IMR-90 (cell line): ENCODE results near the gene RPS8. TPM values are rescaled to one million over a fixed set of nuclear protein-coding genes. Genes with fewer than 3 reads are reported as not detected.
"Not testable (repeated sequence)": the region's sequence is repeated elsewhere in the genome, so short reads cannot be mapped to it uniquely, and the experiment has no call there.

ENCODE experiments used
- ATAC-seq: fragments of 200-7000 bp; cut with Tn5 transposase; 2 replicates; pipeline ENCODE4 v1.9.1; 2020; ENCODE audit warnings: low read depth, mild to moderate bottlenecking, moderate library complexity
- BruUV-seq: library from RNA; stranded (reverse); fragments of 400-500 nt; replicated peaks from 2 replicates; lab custom pipeline; 2021; lab: Mats Ljungman, UMichigan
- CTCF ChIA-PET: fragments of 300-600 bp; formaldehyde crosslinking; extraction: SDS; loops from one replicate; lab custom pipeline; 2021; ENCODE audit warnings: antibody characterized with exemption; lab: Yijun Ruan, JAX
- POLR2A ChIA-PET: fragments of 300-600 bp; sonication (Branson Sonifier 250); formaldehyde crosslinking; loops from one replicate; lab custom pipeline; 2022; ENCODE audit warnings: antibody characterized with exemption; ENCODE audit not compliant: unreplicated experiment; lab: Charles Lee
- DNase-seq: peaks from one replicate; pipeline ENCODE4 v3.0.0; 2013
- H2AFZ ChIP-seq: replicated peaks from 2 replicates; pipeline ENCODE3; 2013; ENCODE audit warnings: low read length, mild to moderate bottlenecking; ENCODE audit not compliant: poor library complexity
- H2AK5ac ChIP-seq: 2 replicates; pipeline ENCODE4 v1.6.1; 2013; ENCODE audit warnings: low read depth, low read length, inconsistent platforms
- H2AK9ac ChIP-seq: replicated peaks from 2 replicates; pipeline ENCODE3; 2013; ENCODE audit warnings: mild to moderate bottlenecking, low read depth, low read length, moderate library complexity; ENCODE audit not compliant: poor library complexity
- H2BK120ac ChIP-seq: 2 replicates; pipeline ENCODE4 v1.6.1; 2013; ENCODE audit warnings: low read depth, low read length, inconsistent platforms
- H2BK15ac ChIP-seq: 3 replicates; pipeline ENCODE4 v1.6.1; 2013; ENCODE audit warnings: low read depth, low read length, inconsistent platforms
- H2BK20ac ChIP-seq: 2 replicates; pipeline ENCODE4 v1.6.1; 2013; ENCODE audit warnings: low read depth, mild to moderate bottlenecking, inconsistent platforms, low read length, moderate library complexity
- H2BK5ac ChIP-seq: 2 replicates; pipeline ENCODE4 v1.6.1; 2013; ENCODE audit warnings: mild to moderate bottlenecking, low read depth, low read length, inconsistent platforms; ENCODE audit not compliant: poor library complexity, severe bottlenecking
- H3K14ac ChIP-seq: replicated peaks from 2 replicates; pipeline ENCODE4 v1.6.1; 2013; ENCODE audit warnings: low read depth, low read length, inconsistent platforms
- H3K18ac ChIP-seq: 2 replicates; pipeline ENCODE4 v1.6.1; 2013; ENCODE audit warnings: low read depth, low read length, control low read depth
- H3K23ac ChIP-seq: 2 replicates; pipeline ENCODE4 v1.6.1; 2013; ENCODE audit warnings: low read depth, low read length, inconsistent platforms
- H3K27ac ChIP-seq: 2 replicates; pipeline ENCODE4 v1.5.1; 2013; ENCODE audit warnings: mild to moderate bottlenecking, control low read depth, low read length; ENCODE audit not compliant: insufficient read depth
- H3K27me3 ChIP-seq: 2 replicates; pipeline ENCODE4 v1.6.1; 2013; ENCODE audit warnings: low read length; ENCODE audit not compliant: control insufficient read depth, insufficient read depth
- H3K36me3 ChIP-seq: 2 replicates; pipeline ENCODE4 v1.6.1; 2013; ENCODE audit warnings: low read length, mixed read lengths; ENCODE audit not compliant: control insufficient read depth, insufficient read depth
- H3K4ac ChIP-seq: 2 replicates; pipeline ENCODE4 v1.6.1; 2013; ENCODE audit warnings: low read depth, low read length, inconsistent platforms
- H3K4me1 ChIP-seq: 2 replicates; pipeline ENCODE4 v1.6.1; 2013; ENCODE audit warnings: low read length, mixed read lengths; ENCODE audit not compliant: control insufficient read depth, insufficient read depth
- H3K4me2 ChIP-seq: 2 replicates; pipeline ENCODE4 v1.6.1; 2013; ENCODE audit warnings: low read depth, mild to moderate bottlenecking, control low read depth, low read length, moderate library complexity
- H3K4me3 ChIP-seq: 2 replicates; pipeline ENCODE4 v1.5.1; 2013; ENCODE audit warnings: low read depth, mild to moderate bottlenecking, control low read depth, low read length, moderate library complexity; ENCODE audit not compliant: insufficient read depth
- H3K56ac ChIP-seq: 2 replicates; pipeline ENCODE4 v1.6.1; 2013; ENCODE audit warnings: low read length, inconsistent platforms; ENCODE audit not compliant: insufficient read depth; ENCODE audit errors: extremely low read depth
- H3K79me1 ChIP-seq, 2 experiments: 2 replicates each; pipeline ENCODE4 v1.6.1; 2013; ENCODE audit warnings: low read length in 2 of 2, inconsistent platforms in 1 of 2, low read depth in 1 of 2
- H3K9ac ChIP-seq: 2 replicates; pipeline ENCODE4 v1.6.1; 2013; ENCODE audit warnings: low read depth, low read length, control low read depth
- H3K9me1 ChIP-seq: 2 replicates; pipeline ENCODE4 v1.6.1; 2013; ENCODE audit warnings: low read length, inconsistent platforms; ENCODE audit not compliant: insufficient read depth
- H3K9me3 ChIP-seq: 2 replicates; pipeline ENCODE4 v1.6.1; 2013; ENCODE audit warnings: low read length; ENCODE audit not compliant: control insufficient read depth, insufficient read depth
- H4K20me1 ChIP-seq: 2 replicates; pipeline ENCODE4 v1.6.1; 2013; ENCODE audit warnings: low read length, inconsistent platforms; ENCODE audit not compliant: insufficient read depth
- H4K5ac ChIP-seq: 2 replicates; pipeline ENCODE4 v1.6.1; 2013; ENCODE audit warnings: mild to moderate bottlenecking, low read depth, low read length, control low read depth
- H4K8ac ChIP-seq, 2 experiments: 2 replicates each; pipeline ENCODE4 v1.6.1; 2013; ENCODE audit warnings: low read depth in 2 of 2, low read length in 2 of 2, control low read depth in 1 of 2, inconsistent platforms in 1 of 2
- H4K91ac ChIP-seq: 2 replicates; pipeline ENCODE4 v1.6.1; 2013; ENCODE audit warnings: low read depth, low read length, inconsistent platforms; ENCODE audit not compliant: insufficient read depth
- CEBPB ChIP-seq: IDR thresholded peaks from 2 replicates; pipeline ENCODE4 v1.6.1; 2012; ENCODE audit warnings: low read depth, low read length, improper control_type of control experiment
- FOS ChIP-seq: fragments of 150-350 bp; IDR thresholded peaks from 2 replicates; pipeline ENCODE4 v1.6.1; 2016; ENCODE audit warnings: low read depth, low read length
- MAFK ChIP-seq: IDR thresholded peaks from 2 replicates; pipeline ENCODE4 v1.6.1; 2012; ENCODE audit warnings: low read depth, low read length, improper control_type of control experiment
- RAD21 ChIP-seq: IDR thresholded peaks from 2 replicates; pipeline ENCODE4 v1.6.1; 2012; ENCODE audit warnings: low read length, improper control_type of control experiment
- RCOR1 ChIP-seq: IDR thresholded peaks from 2 replicates; pipeline ENCODE4 v1.6.1; 2012; ENCODE audit warnings: mild to moderate bottlenecking, low read length, improper control_type of control experiment; ENCODE audit not compliant: insufficient replicate concordance
- RFX5 ChIP-seq: IDR thresholded peaks from 2 replicates; pipeline ENCODE4 v1.8.0; 2012; ENCODE audit warnings: low read depth, mild to moderate bottlenecking, low read length, moderate library complexity
- WGBS, 2 experiments: methylation state at CpG; one replicate each; pipeline versions ENCODE4 v1.1.5 to v1.1.7; 2013; ENCODE audit warnings: missing lambda C conversion rate in 2 of 2; ENCODE audit not compliant: insufficient read length in 1 of 2; ENCODE audit errors: extremely low coverage in 2 of 2; 5-methylcytosine and 5-hydroxymethylcytosine counted together
- dilution Hi-C: fragments of 300-500 bp; cut with HindIII; formaldehyde crosslinking; loops from one replicate; pipeline ENCODE4 v1.14.3; 2018; ENCODE audit warnings: low sequenced_read_pairs; ENCODE audit not compliant: unreplicated experiment
- in situ Hi-C: fragments of 300-500 bp; cut with MboI; formaldehyde crosslinking; loops from 3 replicates; pipeline ENCODE4 v1.14.3; 2019; ENCODE audit warnings: low sequenced_read_pairs, inconsistent platforms, mixed read lengths
- intact Hi-C: fragments of 100-400 bp; cut with micrococcal nuclease; formaldehyde crosslinking; loops from 2 replicates; pipeline ENCODE4 v1.10.0; 2022
- polyA plus RNA-seq, 3 experiments: library from polyadenylated mRNA; depleted of rRNA; stranded (reverse); fragments of >200 nt; gene quantifications; 2 replicates each; pipeline ENCODE4 v1.2.3, GENCODE V29; 2012; ENCODE audit warnings: low replicate concordance in 1 of 3
- total RNA-seq: library from RNA; depleted of rRNA; stranded (reverse); fragments of >200 nt; gene quantifications from 2 replicates; pipeline ENCODE4 v1.2.3, GENCODE V29; 2012
- TF ChIP-seq, protein P1 (sequence below): conservative IDR thresholded peaks from 2 replicates; pipeline ENCODE4 v1.5.1; 2012; ENCODE audit warnings: mild to moderate bottlenecking, low read depth, low read length, improper control_type of control experiment

The RPS8 gene
- total and polyA plus RNA-seq, 2 of the 4 experiments (the other 2 are of a cell fraction): 2,171 to 2,255 TPM

- Histone ChIP-seq H3K56ac (no peak overlapping the region), H4K20me1 (no peaks in the 10 kb centered on the region), H2BK5ac (no peak overlapping the region), H3K27me3 (no peaks in the 10 kb centered on the region), H3K4me1 (no peaks in the 10 kb centered on the region), H2AFZ (no peak overlapping the region), H4K5ac (no peak overlapping the region), H3K4me2 (no peak overlapping the region), H3K36me3 (no peaks in the 10 kb centered on the region), H3K4ac (no peak overlapping the region), H4K8ac (no peak overlapping the region), H2AK5ac (no peak overlapping the region), H4K91ac (no peak overlapping the region), H3K4me3 (no peak overlapping the region), H2BK15ac (no peak overlapping the region), H2BK120ac (no peak overlapping the region), H3K9me1 (no peaks in the 10 kb centered on the region), H2BK20ac (no peak overlapping the region), H2AK9ac (no peak overlapping the region), H3K23ac (no peak overlapping the region), H3K18ac (no peak overlapping the region), H3K14ac (no peak overlapping the region), H3K9ac (no peak overlapping the region), H3K27ac (no peak overlapping the region), H3K79me1 (peaks cover 8 to 19% of the 10 kb centered on the region in 2 experiments; a peak in 3 of 4 replicates), H3K9me3 (no peaks in the 10 kb centered on the region)
- intact Hi-C loops (no loop called here), in situ Hi-C loops (no loop called here), dilution Hi-C loops (no loop called here)
- CTCF ChIA-PET: no interaction called here
- ATAC-seq (no peak), DNase-seq (no peak)
- POLR2A ChIA-PET: no interaction called here
- TF ChIP-seq CEBPB (no peak), RCOR1 (no peak), RFX5 (no peak), RAD21 (no peak), MAFK (no peak), FOS (no peak)
- TF ChIP-seq, protein P1, sequence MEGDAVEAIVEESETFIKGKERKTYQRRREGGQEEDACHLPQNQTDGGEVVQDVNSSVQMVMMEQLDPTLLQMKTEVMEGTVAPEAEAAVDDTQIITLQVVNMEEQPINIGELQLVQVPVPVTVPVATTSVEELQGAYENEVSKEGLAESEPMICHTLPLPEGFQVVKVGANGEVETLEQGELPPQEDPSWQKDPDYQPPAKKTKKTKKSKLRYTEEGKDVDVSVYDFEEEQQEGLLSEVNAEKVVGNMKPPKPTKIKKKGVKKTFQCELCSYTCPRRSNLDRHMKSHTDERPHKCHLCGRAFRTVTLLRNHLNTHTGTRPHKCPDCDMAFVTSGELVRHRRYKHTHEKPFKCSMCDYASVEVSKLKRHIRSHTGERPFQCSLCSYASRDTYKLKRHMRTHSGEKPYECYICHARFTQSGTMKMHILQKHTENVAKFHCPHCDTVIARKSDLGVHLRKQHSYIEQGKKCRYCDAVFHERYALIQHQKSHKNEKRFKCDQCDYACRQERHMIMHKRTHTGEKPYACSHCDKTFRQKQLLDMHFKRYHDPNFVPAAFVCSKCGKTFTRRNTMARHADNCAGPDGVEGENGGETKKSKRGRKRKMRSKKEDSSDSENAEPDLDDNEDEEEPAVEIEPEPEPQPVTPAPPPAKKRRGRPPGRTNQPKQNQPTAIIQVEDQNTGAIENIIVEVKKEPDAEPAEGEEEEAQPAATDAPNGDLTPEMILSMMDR: no peak
- BruUV-seq: no TSS peak
- WGBS, 2 experiments: no CpG with 5 or more reads among the region's 1 CpG
Observed at GRCh38 chr1:44735992-44736391, 39.3 kb upstream of the RPS8 start.

- H3K9me1 ChIP-seq, H3K36me3 ChIP-seq, H4K20me1 ChIP-seq, dilution Hi-C loops, H2AK5ac ChIP-seq, ATAC-seq, H2BK20ac ChIP-seq, DNase-seq, CTCF ChIA-PET, H3K9me3 ChIP-seq, H2BK15ac ChIP-seq, BruUV-seq, in situ Hi-C loops, H3K27me3 ChIP-seq, H3K18ac ChIP-seq, H3K4me1 ChIP-seq, POLR2A ChIA-PET: not testable (repeated sequence)
- peak overlapping the region; percentile 95 for H4K5ac ChIP-seq
- H3K79me1 ChIP-seq: peaks cover 19 to 37% of the 10 kb centered on the region in 2 experiments
- H3K56ac ChIP-seq: peak overlapping the region; percentile 87; the same call in 1 of the 2 replicates
- H3K4me2 ChIP-seq: peak overlapping the region; percentile 85
- peak overlapping the region; percentile 82 for H2BK5ac ChIP-seq
- intact Hi-C loops: loop anchor here (2.0 kb wide), 1 partner anchor 36 kb away; the partner anchor contains the start of gene RPS8
- peak overlapping the region; percentile 99; the same call in 1 of the 2 replicates for H3K14ac ChIP-seq
- H3K4me3 ChIP-seq: peak overlapping the region; percentile 77
- H3K23ac ChIP-seq: peak overlapping the region; percentile 24
- H3K4ac ChIP-seq: peak overlapping the region; percentile 94; the same call in 1 of the 2 replicates
- peak overlapping the region; percentile 63; the same call in 1 of the 2 replicates for H3K27ac ChIP-seq
- H2AFZ ChIP-seq: peak overlapping the region; percentile 95
- H3K9ac ChIP-seq: peak overlapping the region; percentile 82
- peak overlapping the region; percentile 76 for H2AK9ac ChIP-seq
- H4K91ac ChIP-seq: peak overlapping the region; percentile 84; the same call in 1 of the 2 replicates
- no CpG with 5 or more reads among the region's 1 CpG for WGBS, 2 experiments
- peak overlapping the region; percentile 68 to 97 for H4K8ac ChIP-seq
- peak overlapping the region; percentile 62; the same call in 1 of the 2 replicates for H2BK120ac ChIP-seq
Observed at GRCh38 chr1:44738953-44739306, 36.4 kb upstream of the RPS8 start.
